ENCODE measurements around the gene CALY.

Gene CALY

DNA sequence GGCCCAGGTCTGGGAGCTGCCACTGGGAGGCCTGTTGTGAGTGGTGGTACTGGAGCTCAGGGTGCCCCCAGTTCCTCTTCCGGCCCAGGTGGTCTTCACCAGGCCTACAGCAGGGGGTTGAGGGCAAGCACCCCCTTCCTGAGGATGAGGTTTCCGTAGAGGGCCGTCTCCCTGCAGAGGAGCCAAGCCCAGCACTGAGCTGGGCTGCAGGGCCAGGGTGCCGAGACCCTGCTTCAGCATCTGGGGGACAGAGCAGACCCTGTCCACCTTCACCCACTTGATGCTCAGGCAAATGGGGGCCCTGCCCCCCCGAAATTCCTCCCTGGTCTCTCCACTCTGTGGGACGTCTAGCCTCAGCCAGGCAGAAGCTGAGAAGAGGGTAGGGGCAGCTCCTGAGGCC, 18.6 kb upstream of the CALY start:
- no peak overlapping the region for H3K4me3 ChIP-seq (replicated peaks; ENCODE audit: low read depth, low read length)
- no peak for DNase-seq (ENCODE audit: low read depth)
- TF ChIP-seq, protein P1, sequence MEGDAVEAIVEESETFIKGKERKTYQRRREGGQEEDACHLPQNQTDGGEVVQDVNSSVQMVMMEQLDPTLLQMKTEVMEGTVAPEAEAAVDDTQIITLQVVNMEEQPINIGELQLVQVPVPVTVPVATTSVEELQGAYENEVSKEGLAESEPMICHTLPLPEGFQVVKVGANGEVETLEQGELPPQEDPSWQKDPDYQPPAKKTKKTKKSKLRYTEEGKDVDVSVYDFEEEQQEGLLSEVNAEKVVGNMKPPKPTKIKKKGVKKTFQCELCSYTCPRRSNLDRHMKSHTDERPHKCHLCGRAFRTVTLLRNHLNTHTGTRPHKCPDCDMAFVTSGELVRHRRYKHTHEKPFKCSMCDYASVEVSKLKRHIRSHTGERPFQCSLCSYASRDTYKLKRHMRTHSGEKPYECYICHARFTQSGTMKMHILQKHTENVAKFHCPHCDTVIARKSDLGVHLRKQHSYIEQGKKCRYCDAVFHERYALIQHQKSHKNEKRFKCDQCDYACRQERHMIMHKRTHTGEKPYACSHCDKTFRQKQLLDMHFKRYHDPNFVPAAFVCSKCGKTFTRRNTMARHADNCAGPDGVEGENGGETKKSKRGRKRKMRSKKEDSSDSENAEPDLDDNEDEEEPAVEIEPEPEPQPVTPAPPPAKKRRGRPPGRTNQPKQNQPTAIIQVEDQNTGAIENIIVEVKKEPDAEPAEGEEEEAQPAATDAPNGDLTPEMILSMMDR (IDR thresholded peaks at IDR 0.05; ENCODE audit: low read length, missing control alignments), result no peak

- no peak overlapping the region for H3K4me3 ChIP-seq (replicated peaks; ENCODE audit: low read depth, low read length)
- TF ChIP-seq, protein P1 (IDR thresholded peaks at IDR 0.05; ENCODE audit: low read length, missing control alignments), result no peak
- DNase-seq (ENCODE audit: low read depth), result no peak
Observed at GRCh38 chr10:133354672-133355240, 18.1 kb upstream of the CALY start.

DNA sequence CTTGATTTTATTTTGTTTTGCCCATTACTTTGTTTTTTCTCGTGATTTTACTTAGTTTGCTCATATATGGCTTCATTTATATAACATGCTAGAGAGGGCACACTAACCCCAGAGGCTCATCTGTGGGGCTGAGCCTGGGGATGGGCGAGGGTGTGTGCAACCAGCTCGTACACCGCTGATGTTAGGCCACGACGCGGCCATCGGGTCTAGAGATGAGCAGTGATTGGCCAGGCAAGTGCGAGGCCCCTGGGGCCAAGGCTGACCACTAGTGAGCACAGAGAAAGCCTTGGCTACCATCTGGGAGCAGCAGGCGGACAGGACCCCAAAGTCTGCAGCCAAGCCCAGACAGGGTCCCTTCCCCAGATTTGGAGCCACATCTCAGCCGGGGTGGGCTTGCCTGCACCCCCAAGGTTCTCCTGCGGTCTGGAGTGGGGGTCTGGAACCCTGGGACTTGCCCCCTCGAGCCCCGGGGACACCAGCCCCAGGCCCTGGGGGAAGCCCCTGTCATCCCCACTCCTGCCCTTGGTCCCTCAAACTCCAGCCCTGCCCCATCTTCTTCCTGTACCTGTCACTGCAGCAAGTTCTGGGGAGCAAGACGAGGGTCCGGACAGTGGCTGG, 17.4 kb upstream of the CALY start:
- no peak overlapping the region for H3K4me3 ChIP-seq (replicated peaks; ENCODE audit: low read depth, low read length)
- TF ChIP-seq, protein P1 (IDR thresholded peaks at IDR 0.05; ENCODE audit: low read length, missing control alignments), result no peak
- no peak for DNase-seq (ENCODE audit: low read depth)

GRCh38 chr10:133353202-133353959, 16.7 kb upstream of the CALY start:
- no peak for DNase-seq (ENCODE audit: low read depth)
- TF ChIP-seq, protein P1 (IDR thresholded peaks at IDR 0.05; ENCODE audit: low read length, missing control alignments), result no peak
- H3K4me3 ChIP-seq (replicated peaks; ENCODE audit: low read depth, low read length), result no peak overlapping the region

DNA sequence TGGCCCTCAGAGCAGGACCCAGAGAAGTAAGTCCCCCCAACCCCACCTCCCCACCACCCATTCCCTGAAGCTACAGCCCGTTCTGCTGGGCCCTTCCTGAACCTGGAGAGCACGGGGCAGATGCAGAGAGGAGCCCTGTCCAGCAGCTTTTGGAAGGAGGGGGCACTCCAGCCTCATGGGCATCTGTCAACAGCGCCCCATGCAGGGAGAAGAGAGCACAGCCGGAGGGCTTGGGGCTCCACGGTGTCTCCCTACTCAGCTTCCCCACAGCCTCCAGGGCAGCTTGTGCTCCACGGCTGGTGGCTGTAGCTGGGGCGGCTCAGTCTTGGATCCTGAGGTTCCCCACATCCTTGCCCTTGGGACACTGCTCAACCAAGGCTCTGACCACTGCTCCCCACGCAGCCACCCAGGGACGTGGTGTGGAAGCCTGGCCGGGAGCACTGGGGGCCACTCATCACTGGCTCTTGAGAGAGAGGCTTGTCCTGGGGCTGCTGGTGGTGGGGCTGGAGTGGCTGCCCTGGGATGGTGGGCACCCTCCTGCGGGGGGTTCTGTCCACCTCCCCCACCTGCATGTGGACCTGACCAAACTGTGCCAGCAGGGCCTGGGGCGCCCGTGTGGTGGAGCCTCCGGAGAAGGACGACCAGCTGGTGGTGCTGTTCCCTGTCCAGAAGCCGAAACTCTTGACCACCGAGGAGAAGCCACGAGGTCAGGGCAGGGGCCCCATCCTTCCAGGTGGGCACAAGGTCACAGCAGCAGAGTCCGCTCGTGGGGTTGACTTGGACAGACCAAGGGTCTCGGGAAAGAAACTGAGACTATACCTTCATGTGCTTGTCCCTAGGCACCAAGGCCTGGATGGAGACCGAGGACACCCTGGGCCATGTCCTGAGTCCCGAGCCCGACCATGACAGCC, 15.0 kb upstream of the CALY start:
- no peak for DNase-seq (ENCODE audit: low read depth)
- H3K4me3 ChIP-seq (replicated peaks; ENCODE audit: low read depth, low read length), result no peak overlapping the region
- TF ChIP-seq, protein P1 (IDR thresholded peaks at IDR 0.05; ENCODE audit: low read length, missing control alignments), result no peak

DNA sequence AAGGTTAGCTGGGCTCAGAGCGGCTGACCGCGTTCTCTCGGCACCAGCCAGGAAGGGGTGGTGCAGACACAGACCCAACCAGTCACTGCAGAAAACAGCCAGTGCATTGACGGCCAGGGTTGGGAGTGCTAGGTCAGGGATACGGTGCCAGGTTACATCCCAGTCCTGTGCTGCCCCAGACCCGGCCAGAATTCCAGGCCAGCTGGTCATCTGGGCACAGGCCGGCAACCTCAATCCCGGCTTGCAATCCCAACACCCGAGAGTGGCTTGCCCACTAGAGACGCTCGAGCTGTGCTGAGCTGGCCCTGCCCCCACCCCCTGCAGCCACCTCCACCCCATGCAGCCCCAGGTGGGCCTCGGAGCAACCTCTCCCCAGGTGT, 14.2 kb upstream of the CALY start:
- no peak for DNase-seq (ENCODE audit: low read depth)
- H3K4me3 ChIP-seq (replicated peaks; ENCODE audit: low read depth, low read length), result no peak overlapping the region
- TF ChIP-seq, protein P1 (IDR thresholded peaks at IDR 0.05; ENCODE audit: low read length, missing control alignments), result no peak

Data from fibroblast of pulmonary artery (primary cell).